RWPE1 (cell line): ENCODE results near the gene AIPL1.

Experiments
- CTCF ChIA-PET: fragments of 350-600 bp; sonication (Branson Sonifier 250); formaldehyde crosslinking; extraction: SDS; loops from one replicate; lab custom pipeline; 2021; lab: Yijun Ruan, JAX
- POLR2A ChIA-PET: fragments of 400-600 bp; formaldehyde crosslinking; extraction: SDS; loops from one replicate; lab custom pipeline; 2020; ENCODE audit warnings: antibody characterized with exemption; ENCODE audit not compliant: low non-redundant PET; lab: Yijun Ruan, JAX
- DNase-seq: peaks from one replicate; pipeline ENCODE4 v3.0.0; 2012; ENCODE audit warnings: low spot score
- H3K27ac ChIP-seq: fragments of 450-650 bp; 2 replicates; pipeline ENCODE4 v1.5.1; 2017
- TF ChIP-seq, protein P1 (sequence below): fragments of 450-650 bp; conservative IDR thresholded peaks from 2 replicates; pipeline ENCODE4 v1.5.1; 2017; ENCODE audit warnings: low read depth, mild to moderate bottlenecking

The AIPL1 gene

DNA sequence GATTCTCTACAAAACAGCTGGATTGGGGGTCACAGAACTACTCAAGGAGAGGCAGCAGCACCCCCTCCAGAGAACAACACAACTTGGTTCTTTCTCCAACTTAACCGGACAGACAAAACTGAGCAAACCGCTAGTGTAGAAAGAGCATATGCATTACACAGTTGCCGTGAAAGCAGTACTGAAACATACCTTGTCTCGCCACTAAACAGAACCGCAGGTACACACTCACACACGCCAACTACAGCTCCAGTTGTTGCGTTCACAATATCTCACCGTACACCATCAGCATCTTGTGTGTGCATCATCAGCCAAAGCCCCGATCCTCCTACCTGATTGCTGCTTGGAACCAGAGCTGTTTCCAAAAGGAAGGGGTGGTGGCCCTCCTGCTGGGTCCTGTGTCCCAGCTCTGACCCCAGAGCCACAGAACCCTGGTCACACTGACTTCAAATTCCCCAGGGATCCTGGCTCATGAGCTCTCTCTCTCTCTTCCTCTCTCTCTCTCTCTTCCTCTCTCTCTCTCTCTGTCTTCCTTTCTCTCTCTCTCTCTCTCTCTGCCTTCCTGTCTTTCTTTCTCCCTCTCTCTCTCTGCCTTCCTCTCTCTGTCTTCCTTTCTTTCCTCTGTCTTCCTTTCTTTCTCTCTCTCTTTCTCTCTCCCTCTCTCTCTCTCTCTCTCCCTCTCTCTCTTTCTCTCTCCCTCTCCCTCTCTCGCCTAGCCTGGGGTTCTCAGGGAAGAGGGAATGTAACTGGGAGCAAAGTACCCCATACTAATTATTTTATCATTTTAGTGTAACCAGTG lies 17.7 kb upstream of the AIPL1 start:
- CTCF ChIA-PET = interaction anchor here (0.6 kb wide), 1 partner anchor 755 kb away, joined by 4 read pairs; no protein-coding TSS in a partner anchor
- DNase-seq = no peak
- POLR2A ChIA-PET = no interaction called here
- H3K27ac ChIP-seq = peak overlapping the region; percentile 69
- TF ChIP-seq, protein P1, sequence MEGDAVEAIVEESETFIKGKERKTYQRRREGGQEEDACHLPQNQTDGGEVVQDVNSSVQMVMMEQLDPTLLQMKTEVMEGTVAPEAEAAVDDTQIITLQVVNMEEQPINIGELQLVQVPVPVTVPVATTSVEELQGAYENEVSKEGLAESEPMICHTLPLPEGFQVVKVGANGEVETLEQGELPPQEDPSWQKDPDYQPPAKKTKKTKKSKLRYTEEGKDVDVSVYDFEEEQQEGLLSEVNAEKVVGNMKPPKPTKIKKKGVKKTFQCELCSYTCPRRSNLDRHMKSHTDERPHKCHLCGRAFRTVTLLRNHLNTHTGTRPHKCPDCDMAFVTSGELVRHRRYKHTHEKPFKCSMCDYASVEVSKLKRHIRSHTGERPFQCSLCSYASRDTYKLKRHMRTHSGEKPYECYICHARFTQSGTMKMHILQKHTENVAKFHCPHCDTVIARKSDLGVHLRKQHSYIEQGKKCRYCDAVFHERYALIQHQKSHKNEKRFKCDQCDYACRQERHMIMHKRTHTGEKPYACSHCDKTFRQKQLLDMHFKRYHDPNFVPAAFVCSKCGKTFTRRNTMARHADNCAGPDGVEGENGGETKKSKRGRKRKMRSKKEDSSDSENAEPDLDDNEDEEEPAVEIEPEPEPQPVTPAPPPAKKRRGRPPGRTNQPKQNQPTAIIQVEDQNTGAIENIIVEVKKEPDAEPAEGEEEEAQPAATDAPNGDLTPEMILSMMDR = no peak

DNA sequence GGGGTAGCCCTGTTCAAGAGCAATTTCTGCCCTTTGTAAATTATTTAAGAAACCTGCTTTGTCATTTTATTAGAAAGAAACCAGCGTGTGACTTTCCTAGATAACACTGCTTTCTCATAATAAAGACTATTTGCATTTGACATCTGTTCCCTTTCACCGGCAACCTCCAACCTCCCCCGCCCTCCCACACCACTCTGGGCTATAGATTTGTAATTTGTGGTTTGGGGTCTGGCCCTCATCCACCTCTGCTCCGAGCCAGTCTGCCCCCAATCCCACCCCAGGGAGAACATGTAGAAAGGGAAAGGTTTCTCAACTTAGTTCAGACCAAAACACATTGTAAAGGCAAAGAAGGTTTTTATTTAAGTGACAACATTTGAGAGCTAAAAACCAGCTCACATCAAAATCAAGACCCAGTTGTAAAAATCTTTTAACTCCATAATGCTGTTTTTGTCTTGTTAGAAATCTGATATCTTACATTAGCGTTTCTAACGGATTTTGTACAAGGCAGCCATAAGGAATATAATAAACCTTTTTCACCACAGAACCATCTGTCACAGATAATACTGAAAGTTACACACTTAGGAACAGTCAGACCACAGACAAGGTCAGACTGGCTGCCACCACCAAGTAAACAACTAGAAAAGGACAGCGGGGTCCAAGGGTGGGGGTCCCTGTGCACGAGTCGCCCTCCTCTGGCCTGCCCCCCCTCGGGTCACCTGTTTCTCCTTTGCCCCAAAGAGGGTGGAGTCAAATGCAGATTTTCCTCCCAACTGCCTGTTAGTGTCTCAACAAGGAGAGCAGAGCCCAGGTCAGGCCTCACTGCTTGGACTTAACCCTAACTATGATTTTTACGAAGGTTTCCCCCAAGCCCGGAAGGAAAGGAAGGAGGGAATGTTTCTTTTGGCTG lies 16.3 kb upstream of the AIPL1 start:
- DNase-seq = no peak
- H3K27ac ChIP-seq = peak overlapping the region; percentile 54
- ChIA-PET CTCF (no interaction called here), POLR2A (no interaction called here)
- TF ChIP-seq, protein P1 = no peak

DNA sequence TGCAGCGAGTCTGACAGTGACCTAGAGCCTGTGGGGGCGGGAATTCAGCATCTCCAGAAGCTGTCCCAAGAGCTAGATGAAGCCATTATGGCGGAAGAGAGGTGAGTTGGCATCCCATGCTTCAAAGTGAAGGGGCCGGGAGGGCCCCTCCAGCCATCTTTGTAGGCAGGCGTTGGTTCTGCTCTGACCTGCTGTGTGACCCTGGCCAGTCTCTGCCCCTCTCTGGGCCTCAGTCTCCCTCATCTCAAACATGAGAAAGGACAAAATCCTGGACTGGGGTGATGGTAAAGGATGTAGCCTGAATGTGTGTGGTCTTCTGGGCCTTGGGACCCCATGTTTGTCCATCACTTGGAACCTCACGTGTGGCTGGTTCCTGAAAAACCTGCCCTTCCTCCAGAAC lies 14.4 kb upstream of the AIPL1 start:
- CTCF ChIA-PET = interaction anchor here (0.6 kb wide), 2 partner anchors 40 to 512 kb away, joined by 3 read pairs; no protein-coding TSS in a partner anchor
- H3K27ac ChIP-seq = peak overlapping the region; percentile 54
- no peak for DNase-seq
- TF ChIP-seq, protein P1 = no peak
- POLR2A ChIA-PET = no interaction called here

DNA sequence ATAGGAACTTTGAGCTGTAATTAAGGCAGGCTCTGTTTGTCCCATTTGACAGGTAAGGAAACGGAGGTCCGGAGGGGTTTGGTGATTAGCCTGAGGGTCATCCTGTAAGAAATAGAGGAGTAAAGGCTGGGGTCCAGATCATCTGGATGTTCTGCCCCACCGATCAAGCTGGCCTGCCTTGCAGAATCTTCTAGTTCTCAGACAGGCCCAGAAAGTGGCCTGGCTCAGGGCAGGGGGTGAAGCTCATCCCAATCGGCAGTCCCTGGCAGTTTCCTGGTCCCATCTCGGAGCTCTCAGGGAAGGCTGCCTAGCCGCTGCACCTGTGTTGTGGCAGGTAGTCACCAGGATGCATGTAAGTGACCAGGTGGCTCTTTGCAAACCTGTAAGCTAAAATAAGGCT lies 13.6 kb upstream of the AIPL1 start:
- peak overlapping the region; percentile 54 for H3K27ac ChIP-seq
- CTCF ChIA-PET = interaction anchor here (0.5 kb wide), 1 partner anchor 18 kb away, joined by 7 read pairs; no protein-coding TSS in a partner anchor
- TF ChIP-seq, protein P1 = no peak
- POLR2A ChIA-PET = no interaction called here
- DNase-seq = no peak

DNA sequence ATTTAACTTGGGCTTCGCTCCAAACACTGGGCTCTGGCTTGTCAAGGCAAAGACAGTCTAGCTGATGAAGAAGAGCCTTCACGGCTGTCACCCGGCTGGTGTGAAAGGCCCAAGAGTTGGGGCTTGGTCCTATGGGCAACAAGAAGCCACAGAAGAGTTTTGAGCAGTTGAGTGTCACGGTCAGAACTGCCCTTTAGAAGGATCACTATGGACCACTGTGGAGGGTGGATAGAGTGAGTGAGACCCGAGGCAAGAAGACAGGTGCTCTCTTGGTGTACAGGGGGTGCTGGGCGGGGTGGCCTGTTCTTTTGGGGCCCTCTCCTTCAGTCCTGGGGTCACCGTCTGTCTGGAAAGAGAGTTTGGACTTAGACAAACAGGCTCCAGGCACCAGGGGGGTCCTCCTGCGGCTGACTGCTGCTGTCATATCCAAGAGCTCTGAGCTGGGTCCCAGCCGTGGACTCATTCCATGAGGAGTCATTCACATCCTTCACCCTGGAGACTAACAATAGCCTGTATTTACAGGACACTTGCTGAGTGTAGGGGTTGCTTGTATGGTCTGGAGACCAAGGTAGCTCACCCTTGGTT lies 11.7 kb upstream of the AIPL1 start:
- CTCF ChIA-PET = no interaction called here
- TF ChIP-seq, protein P1 = no peak

DNA sequence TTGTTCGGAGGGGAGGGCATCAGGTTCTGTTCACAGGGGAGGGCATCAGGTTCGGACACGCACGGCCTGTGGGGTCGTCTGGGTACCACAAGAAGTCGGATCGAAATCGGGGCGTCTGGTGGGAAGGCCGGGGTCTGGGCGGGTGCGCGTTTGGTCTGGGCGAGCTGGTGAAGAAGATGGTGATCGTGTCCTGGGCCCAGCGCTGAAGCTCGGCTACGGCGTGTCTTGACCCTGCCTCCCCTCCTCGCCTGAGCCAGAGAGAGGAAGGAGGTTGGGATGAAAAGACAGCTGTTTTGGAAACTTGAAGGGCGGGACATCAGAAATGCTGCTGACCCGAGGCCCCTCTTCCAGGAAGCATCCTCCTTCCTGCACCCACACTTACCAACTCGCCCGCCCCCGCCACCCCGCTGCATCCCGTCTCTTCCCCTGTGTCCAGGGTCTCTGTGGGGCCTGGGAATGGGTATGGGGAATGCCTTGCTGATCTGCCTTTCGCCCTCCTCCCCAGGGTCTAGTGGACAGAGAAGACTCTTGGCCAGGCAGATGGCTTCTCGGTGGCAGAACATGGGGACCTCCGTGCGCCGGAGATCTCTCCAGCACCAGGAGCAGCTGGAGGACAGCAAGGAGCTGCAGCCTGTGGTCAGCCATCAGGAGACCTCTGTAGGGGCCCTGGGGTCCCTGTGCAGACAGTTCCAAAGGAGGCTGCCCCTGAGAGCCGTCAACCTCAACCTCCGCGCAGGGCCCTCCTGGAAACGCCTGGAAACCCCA lies 9.8 kb upstream of the AIPL1 start:
- TF ChIP-seq, protein P1 = no peak
- DNase-seq = no peak
- ChIA-PET CTCF (no interaction called here), POLR2A (no interaction called here)
- peak overlapping the region; percentile 94 for H3K27ac ChIP-seq

More for the DNA sequence above, 11.7 kb upstream of the AIPL1 start:
- peak overlapping the region; percentile 39 for H3K27ac ChIP-seq
- no peak for DNase-seq
- POLR2A ChIA-PET = no interaction called here
